ENCODE measurements around the gene UTY.

The UTY gene

GRCh38 chrY:13451572-13451971 is 28.3 kb downstream of the UTY start:
- no peak for TF ChIP-seq POLR2AphosphoS5 (IDR thresholded peaks at IDR 0.05; ENCODE audit: low read depth, low read length)
- no peak for TF ChIP-seq SIN3A (IDR thresholded peaks at IDR 0.05; ENCODE audit: borderline replicate concordance, insufficient read depth, low read length)
- TF ChIP-seq FOXP2 (optimal IDR thresholded peaks at IDR 0.05; ENCODE audit: borderline replicate concordance, extremely low read depth, extremely low read length, insufficient read depth), result no peak
- TF ChIP-seq REST (IDR thresholded peaks at IDR 0.05; ENCODE audit: insufficient read depth in 1 of 2, low read depth in 2 of 2, low read length in 2 of 2), result no peak

- TF ChIP-seq SIN3A (IDR thresholded peaks at IDR 0.05; ENCODE audit: borderline replicate concordance, insufficient read depth, low read length) (no peak), FOXP2 (optimal IDR thresholded peaks at IDR 0.05; ENCODE audit: borderline replicate concordance, extremely low read depth, extremely low read length, insufficient read depth) (no peak), TAF1 (IDR thresholded peaks at IDR 0.05; ENCODE audit: borderline replicate concordance, insufficient read depth, low read length) (no peak), POLR2AphosphoS5 (IDR thresholded peaks at IDR 0.05; ENCODE audit: low read depth, low read length) (no peak), REST (IDR thresholded peaks at IDR 0.05; ENCODE audit: insufficient read depth in 1 of 2, low read depth in 2 of 2, low read length in 2 of 2) (no peak)
These were observed 29.2 kb downstream of the UTY start for GRCh38 chrY:13450596-13451130.

GRCh38 chrY:13445566-13445965 is 34.3 kb downstream of the UTY start:
- TF ChIP-seq POLR2AphosphoS5 (IDR thresholded peaks at IDR 0.05; ENCODE audit: low read depth, low read length) (no peak), REST (IDR thresholded peaks at IDR 0.05; ENCODE audit: insufficient read depth in 1 of 2, low read depth in 2 of 2, low read length in 2 of 2) (no peak), FOXP2 (optimal IDR thresholded peaks at IDR 0.05; ENCODE audit: borderline replicate concordance, extremely low read depth, extremely low read length, insufficient read depth) (no peak), TAF1 (IDR thresholded peaks at IDR 0.05; ENCODE audit: borderline replicate concordance, insufficient read depth, low read length) (no peak), SIN3A (IDR thresholded peaks at IDR 0.05; ENCODE audit: borderline replicate concordance, insufficient read depth, low read length) (no peak)

- TF ChIP-seq TAF1 (IDR thresholded peaks at IDR 0.05; ENCODE audit: borderline replicate concordance, insufficient read depth, low read length) (no peak), REST (IDR thresholded peaks at IDR 0.05; ENCODE audit: insufficient read depth in 1 of 2, low read depth in 2 of 2, low read length in 2 of 2) (no peak)
These were observed 36.7 kb downstream of the UTY start for GRCh38 chrY:13443146-13443545.

GRCh38 chrY:13440811-13441210 is 39.0 kb downstream of the UTY start:
- TF ChIP-seq POLR2AphosphoS5 (IDR thresholded peaks at IDR 0.05; ENCODE audit: low read depth, low read length) (no peak), FOXP2 (optimal IDR thresholded peaks at IDR 0.05; ENCODE audit: borderline replicate concordance, extremely low read depth, extremely low read length, insufficient read depth) (no peak), TAF1 (IDR thresholded peaks at IDR 0.05; ENCODE audit: borderline replicate concordance, insufficient read depth, low read length) (no peak), REST (IDR thresholded peaks at IDR 0.05; ENCODE audit: insufficient read depth in 1 of 2, low read depth in 2 of 2, low read length in 2 of 2) (no peak), SIN3A (IDR thresholded peaks at IDR 0.05; ENCODE audit: borderline replicate concordance, insufficient read depth, low read length) (no peak)

Data from PFSK-1 (cell line).